ENCODE results near the gene CD63. TPM values are rescaled to one million over a fixed set of nuclear protein-coding genes. Genes with fewer than 3 reads are reported as not detected.

Gene CD63
- total and polyA plus RNA-seq, 2 of the 13 experiments (the other 11 are each of a cell fraction or from before 2014, with no cell fraction given) = 234 to 277 TPM

DNA sequence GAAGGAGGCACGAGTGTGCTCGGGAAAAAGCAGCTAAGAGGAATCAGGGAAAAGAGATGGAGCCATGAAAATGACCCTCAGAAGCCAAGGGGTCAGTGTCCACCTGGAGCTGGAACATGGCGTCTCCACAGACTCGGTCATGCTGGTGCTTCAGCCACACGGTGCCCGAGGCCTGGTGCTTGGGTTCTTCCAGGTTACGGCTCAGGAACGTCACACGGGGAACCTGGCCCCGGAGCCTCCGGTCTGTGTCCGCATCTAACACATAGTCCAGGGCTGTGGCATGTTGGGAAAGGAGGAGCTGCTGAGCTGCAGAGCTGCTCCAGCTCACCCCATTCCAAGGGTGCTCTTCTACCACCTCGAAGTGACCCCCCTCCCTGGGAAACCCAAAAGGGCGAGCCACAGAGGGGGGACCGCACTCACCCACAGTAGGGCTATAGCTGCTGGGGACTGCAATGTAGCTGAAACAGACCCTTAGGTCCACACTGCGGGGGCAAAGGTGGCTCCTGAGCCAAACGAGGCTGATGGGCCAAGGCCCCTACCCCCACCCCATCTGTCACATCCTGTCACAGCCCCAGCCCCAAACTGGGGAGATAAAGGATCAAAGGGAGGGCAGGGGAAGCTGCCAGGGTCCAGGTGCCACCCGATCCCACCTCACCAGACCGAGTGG is 31.9 kb downstream of the CD63 start (continued):
- no peak for TF ChIP-seq ZNF235 (CRISPR knock-in tag; IDR thresholded peaks at IDR 0.05; ENCODE audit: borderline replicate concordance)
- no peak for TF ChIP-seq ZMYM2 (CRISPR knock-in tag; IDR thresholded peaks at IDR 0.05)
- TF ChIP-seq, protein P1, sequence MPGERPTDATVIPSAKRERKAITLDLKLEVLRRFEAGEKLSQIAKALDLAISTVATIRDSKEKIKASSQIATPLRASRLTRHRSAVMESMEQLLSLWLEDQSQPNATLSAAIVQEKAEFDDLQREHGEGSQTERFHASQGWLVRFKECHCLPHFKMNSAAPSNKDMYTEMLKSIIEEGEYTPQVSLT (CRISPR knock-in tag; IDR thresholded peaks at IDR 0.05; ENCODE audit: borderline replicate concordance, low read depth) = no peak
- TF ChIP-seq MEIS2 (CRISPR knock-in tag; IDR thresholded peaks at IDR 0.05) = no peak
- TF ChIP-seq, protein P2, sequence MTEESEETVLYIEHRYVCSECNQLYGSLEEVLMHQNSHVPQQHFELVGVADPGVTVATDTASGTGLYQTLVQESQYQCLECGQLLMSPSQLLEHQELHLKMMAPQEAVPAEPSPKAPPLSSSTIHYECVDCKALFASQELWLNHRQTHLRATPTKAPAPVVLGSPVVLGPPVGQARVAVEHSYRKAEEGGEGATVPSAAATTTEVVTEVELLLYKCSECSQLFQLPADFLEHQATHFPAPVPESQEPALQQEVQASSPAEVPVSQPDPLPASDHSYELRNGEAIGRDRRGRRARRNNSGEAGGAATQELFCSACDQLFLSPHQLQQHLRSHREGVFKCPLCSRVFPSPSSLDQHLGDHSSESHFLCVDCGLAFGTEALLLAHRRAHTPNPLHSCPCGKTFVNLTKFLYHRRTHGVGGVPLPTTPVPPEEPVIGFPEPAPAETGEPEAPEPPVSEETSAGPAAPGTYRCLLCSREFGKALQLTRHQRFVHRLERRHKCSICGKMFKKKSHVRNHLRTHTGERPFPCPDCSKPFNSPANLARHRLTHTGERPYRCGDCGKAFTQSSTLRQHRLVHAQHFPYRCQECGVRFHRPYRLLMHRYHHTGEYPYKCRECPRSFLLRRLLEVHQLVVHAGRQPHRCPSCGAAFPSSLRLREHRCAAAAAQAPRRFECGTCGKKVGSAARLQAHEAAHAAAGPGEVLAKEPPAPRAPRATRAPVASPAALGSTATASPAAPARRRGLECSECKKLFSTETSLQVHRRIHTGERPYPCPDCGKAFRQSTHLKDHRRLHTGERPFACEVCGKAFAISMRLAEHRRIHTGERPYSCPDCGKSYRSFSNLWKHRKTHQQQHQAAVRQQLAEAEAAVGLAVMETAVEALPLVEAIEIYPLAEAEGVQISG (CRISPR knock-in tag; IDR thresholded peaks at IDR 0.05) = no peak
- no peak for TF ChIP-seq MAFF (IDR thresholded peaks at IDR 0.05; ENCODE audit: low read depth, low read length)

DNA sequence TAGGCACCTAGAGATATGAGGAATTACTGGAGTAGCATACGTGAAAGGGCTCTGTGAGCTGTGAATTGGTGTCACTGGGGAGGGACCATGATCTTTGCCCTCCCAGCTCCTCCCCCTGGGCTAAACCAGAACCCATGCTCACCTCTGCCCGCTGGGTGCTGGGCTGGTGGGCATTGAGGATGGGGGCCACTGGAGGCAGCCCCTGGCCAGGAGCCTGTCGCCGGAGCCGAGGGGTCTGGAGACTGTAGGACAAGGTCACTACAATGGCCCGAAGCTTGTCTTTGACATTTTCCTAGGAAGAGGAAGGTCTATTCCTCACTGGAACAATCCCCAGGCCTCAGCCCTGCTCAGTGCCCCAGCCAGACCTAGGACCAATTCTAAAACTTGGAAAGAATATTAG is 32.7 kb downstream of the CD63 start:
- no peaks in the 10 kb centered on the region for H3K9me3 ChIP-seq (ENCODE audit: low read length)
- H3K4me1 ChIP-seq (ENCODE audit: insufficient read depth, low read length) = peaks cover 49% of the 10 kb centered on the region
- H2AFZ ChIP-seq (ENCODE audit: low read length) = no peak overlapping the region
- H3K4me3 ChIP-seq (replicated peaks in 1 of 3; ENCODE audit: insufficient read depth in 1 of 3, low read depth in 2 of 3, low read length in 3 of 3) = no peak overlapping the region
- no peak overlapping the region for H3K4me2 ChIP-seq (ENCODE audit: low read depth, low read length)
- ChIA-PET POLR2A (interaction anchor here (1.1 kb wide), 1 partner anchor 15 kb away, joined by 3 read pairs; a partner anchor contains a TSS), CTCF (ENCODE audit: low intra/inter-chr PET ratio, low total read pairs) (no interaction called here)
- H3K9ac ChIP-seq (ENCODE audit: insufficient read depth, low read depth, low read length) = no peak overlapping the region
- 41% methylated on average over 5 of the region's 6 CpGs for WGBS (ENCODE audit: low lambda C conversion rate)
- ATAC-seq = no peak
- no peaks in the 10 kb centered on the region for H3K79me2 ChIP-seq (ENCODE audit: insufficient read depth, low read length)
- intact Hi-C loops (cut with micrococcal nuclease; ENCODE audit: unreplicated experiment) (no loop called here), in situ Hi-C loops (cut with HindIII; ENCODE audit: extremely low pct_ligation_motif_present, low pct_unique_long_range_greater_than_20kb) (no loop called here)
- BruUV-seq (replicated peaks) = no TSS peak
- no peaks in the 10 kb centered on the region for H3K36me3 ChIP-seq (replicated peaks in 1 of 2; ENCODE audit: control insufficient read depth in 1 of 2, insufficient read depth in 2 of 2, low read length in 2 of 2)
- TF ChIP-seq, protein P3, sequence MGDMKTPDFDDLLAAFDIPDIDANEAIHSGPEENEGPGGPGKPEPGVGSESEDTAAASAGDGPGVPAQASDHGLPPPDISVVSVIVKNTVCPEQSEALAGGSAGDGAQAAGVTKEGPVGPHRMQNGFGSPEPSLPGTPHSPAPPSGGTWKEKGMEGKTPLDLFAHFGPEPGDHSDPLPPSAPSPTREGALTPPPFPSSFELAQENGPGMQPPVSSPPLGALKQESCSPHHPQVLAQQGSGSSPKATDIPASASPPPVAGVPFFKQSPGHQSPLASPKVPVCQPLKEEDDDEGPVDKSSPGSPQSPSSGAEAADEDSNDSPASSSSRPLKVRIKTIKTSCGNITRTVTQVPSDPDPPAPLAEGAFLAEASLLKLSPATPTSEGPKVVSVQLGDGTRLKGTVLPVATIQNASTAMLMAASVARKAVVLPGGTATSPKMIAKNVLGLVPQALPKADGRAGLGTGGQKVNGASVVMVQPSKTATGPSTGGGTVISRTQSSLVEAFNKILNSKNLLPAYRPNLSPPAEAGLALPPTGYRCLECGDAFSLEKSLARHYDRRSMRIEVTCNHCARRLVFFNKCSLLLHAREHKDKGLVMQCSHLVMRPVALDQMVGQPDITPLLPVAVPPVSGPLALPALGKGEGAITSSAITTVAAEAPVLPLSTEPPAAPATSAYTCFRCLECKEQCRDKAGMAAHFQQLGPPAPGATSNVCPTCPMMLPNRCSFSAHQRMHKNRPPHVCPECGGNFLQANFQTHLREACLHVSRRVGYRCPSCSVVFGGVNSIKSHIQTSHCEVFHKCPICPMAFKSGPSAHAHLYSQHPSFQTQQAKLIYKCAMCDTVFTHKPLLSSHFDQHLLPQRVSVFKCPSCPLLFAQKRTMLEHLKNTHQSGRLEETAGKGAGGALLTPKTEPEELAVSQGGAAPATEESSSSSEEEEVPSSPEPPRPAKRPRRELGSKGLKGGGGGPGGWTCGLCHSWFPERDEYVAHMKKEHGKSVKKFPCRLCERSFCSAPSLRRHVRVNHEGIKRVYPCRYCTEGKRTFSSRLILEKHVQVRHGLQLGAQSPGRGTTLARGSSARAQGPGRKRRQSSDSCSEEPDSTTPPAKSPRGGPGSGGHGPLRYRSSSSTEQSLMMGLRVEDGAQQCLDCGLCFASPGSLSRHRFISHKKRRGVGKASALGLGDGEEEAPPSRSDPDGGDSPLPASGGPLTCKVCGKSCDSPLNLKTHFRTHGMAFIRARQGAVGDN (CRISPR knock-in tag; IDR thresholded peaks at IDR 0.05) = no peak
- TF ChIP-seq SP5 (CRISPR knock-in tag; IDR thresholded peaks at IDR 0.05; ENCODE audit: borderline replicate concordance, low read depth) = 0 out of 2 replicates have a peak, but pooled peaks have one; percentile 21
- no peak for FAIRE-seq
- peaks cover 4 to 6% of the 10 kb centered on the region in 2 experiments; a peak in 3 of 5 replicates for H3K27me3 ChIP-seq (ENCODE audit: control insufficient read depth in 1 of 2, insufficient read depth in 2 of 2, low read length in 2 of 2)
- no peaks in the 10 kb centered on the region for H4K20me1 ChIP-seq (ENCODE audit: insufficient read depth, low read length)
- H3K27ac ChIP-seq (ENCODE audit: extremely low read length, insufficient read depth, low read length) = no peak overlapping the region
- no peak for DNase-seq (ENCODE audit: low spot score)

Measured in HepG2 (cell line).